HG03558 (cell line): ENCODE measurements around the gene ENOX2.
"Not testable (repeated sequence)": the region's sequence is repeated elsewhere in the genome, so short reads cannot be mapped to it uniquely, and the experiment has no call there.

ENCODE experiments used
- ATAC-seq: cut with Tn5 transposase; IDR thresholded peaks from one replicate; pipeline ENCODE4 v1.9.1; 2021; ENCODE audit warnings: moderate number of reproducible peaks; ENCODE audit not compliant: unreplicated experiment; ENCODE audit errors: extremely low read depth

Gene ENOX2

DNA sequence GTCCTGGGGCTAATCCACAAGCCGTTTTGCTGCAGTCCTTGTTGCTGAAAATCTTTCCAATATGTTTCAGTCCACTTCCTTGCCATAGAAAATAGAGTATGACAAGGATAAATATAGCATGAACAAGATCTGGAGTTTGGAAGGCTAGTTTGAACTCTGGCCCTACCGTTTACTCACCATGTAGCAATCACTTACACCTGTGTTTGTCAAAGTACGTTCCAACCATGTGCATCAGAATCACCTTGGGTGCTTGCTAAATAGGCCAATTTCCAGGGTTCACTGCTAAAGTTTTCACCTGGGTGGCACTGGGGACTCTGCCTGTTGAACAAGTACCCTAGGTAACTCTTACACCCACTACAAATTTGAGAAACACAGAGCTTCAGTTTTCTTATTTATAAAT lies 188.9 kb downstream of the ENOX2 start:
- no peak for ATAC-seq

DNA sequence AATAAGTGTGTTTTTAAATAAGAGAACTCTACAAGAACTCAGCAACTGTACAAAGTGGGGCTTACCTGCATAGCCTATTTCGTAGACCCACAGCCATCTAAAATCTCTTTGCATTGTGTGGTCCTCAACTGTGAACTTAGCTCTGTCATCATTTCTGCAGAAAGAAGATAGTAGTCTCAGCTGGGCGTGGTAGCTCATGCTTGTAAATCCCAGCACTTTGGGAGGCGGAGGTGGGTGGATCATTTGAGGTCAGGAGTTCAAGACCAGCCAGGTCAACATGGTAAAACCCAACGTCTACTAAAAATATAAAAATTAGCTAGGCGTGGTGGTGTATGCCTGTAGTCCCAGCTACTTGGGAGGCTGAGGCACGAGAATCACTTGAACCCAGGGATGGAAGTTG lies 193.8 kb downstream of the ENOX2 start:
- ATAC-seq = not testable (repeated sequence)

DNA sequence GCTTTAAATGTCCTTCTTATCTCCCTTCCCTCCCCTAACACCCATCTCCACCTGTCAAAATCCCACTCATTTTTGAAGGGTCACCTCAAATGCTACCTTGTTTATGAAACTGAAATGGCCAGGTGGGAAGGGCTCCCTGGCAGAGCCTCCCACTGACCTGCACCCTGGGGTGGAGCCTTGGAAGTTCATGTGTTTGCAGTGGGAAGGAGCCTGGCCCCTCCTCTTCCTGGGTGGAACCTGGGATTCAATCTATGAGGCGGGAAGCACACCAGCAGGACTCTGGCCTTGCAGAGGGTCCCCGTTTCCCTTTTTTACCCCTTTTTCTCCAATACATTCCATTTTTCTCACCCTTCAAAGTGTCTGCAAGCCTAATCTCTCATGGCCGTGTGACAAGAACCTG lies 197.4 kb downstream of the ENOX2 start:
- no peak for ATAC-seq

DNA sequence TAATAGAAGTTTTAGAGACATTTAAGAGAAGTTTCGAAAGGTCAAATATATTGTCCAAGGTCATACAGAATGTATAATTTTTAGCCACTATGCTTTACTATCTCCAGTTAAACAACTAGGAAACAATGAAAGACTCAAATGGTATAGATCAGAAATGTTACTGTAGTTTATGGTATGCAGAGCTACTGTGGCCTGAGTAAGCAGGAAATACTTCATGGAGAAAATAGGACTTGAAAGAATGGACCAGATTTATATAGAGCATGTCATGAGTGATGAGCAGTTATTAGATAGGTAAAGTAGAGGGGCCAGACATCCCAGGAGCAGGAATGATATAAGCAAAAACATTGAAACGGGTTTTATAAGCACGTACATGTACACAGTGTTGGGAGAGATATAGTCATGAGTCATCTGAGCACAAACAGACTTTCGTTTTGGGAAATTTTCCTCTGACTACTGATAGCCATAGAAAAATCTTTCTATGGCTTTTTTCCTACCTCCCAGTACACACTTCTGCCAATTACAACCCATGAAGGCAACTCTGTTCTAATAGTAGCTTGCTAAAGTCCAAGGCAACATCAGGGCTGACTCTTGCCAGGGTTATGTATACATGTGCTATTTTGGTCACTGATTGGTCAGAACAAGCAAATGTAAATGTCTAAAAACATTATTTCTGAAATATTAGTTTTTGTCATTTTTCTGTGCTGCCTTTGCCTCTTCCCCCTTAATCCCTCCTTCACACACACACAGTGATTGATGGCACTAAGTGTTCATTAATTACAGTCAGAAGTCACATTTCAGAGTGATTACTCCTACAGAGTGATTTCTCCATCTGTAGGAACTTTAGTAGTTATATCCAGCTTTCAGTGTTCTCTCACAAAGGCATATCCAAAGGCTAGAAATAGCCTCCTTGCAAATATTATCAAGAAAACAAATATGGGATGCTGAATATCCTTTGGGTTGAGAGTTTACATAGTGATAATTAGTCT lies 198.7 kb downstream of the ENOX2 start:
- ATAC-seq = no peak

DNA sequence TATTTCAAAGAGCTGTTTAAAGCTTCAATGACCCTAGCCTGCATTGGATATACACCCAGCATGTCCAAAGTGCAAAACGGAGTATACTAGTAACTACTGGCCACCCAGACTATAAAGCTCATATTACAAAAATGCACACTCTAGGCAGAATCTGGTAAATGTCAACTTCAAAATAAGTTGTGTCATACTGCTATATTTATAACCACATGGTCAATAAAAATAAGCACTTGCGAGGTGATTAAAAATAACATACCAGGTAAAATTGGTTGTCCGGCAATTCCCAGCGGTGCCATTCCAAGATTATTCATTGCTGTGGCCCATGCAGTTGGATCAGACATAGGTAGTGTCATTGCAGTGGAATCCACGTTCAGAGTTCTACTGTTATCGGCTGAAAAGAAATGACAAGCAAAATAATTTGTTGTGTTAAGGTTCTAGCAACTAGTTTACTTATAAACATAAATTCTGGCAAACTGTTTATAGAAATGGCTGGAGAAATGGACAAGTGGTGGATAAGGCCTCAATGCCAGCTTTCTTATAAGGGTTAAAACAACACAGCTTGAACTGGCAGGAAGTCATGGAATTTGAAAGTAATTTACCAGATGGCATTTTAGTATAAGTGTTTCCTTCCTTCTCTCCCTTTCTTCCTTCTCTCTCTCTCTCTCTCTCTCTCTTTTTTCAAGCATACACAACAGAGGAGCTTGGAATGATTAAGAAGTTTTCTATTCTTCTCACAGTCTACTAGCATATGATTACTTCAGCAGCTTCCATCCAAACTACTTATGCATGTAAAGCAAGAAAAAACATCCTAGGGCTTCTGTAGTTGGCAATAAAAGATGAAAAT lies 199.9 kb downstream of the ENOX2 start:
- ATAC-seq = no peak

DNA sequence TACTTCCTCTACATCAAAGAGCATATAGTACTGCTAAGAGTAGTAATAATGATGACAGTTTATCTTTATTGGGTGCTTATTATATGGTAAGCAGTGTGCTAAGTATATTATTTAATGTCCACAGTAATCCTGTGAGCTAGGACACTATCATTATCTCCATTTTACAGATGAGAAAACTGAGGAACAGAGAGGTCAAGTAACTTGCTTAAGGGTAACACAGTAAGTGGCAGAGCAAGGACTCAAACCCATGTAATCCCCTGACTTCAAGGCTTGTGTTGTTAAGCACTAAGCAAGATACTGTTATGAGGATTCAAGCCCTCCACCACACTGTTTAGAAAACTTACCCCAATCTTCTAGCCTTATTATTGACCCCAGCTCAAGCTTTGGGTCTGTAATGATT lies 202.4 kb downstream of the ENOX2 start:
- no peak for ATAC-seq

DNA sequence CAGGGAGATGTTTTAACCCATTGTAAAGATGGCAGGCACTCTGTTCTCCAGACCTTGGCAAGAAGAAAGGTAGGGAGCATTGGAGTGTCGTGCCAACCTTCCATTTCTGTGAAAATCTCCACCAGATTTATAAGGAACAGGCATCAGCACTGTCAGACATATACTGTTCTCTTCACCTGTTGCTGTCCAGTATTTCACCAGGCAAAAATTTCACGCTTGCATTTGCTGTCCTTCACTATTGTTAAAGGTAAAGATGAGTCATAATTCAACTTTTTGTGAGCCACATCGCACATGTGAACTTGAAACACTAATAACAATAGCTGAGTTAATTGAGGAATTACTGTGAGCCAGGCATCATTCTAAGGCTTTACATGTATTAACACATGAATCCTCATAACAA lies 203.4 kb downstream of the ENOX2 start:
- no peak for ATAC-seq

DNA sequence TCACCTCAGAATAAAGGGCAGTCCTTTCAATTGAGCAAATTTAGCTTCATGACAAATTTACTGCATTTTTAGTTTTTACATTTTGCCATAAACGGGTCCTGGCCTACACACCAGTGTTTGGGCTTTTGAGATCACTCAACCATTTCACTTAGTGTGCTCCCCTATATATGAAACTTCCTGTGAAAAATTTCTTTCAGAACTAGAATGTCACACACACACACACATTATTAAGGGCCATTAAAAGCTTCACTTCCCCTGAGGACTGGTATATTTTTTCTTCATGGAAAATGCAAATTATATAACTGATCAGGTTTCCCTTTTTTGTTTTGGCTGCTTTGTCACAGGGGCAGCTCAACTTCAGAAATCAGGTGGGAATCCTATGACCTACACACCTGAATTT lies 206.5 kb downstream of the ENOX2 start:
- ATAC-seq = no peak

DNA sequence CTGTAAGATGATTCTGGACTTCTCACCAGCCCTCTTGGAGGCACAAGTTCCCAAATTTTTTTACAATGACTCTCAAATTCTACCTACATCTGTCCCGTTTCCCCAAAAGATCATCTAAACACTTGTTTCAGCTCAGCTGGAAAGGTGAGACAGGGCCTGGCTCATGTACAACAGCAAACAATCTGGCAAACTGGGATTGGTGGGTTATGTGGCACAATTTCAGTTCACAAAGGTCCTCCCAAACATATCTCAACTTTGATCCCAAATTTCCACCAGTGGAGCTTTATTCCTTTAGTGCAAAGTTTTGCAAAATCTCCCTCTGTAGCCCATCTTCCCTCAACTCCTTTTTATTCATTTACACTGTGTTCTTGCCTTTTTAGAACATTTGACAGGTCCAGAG lies 207.1 kb downstream of the ENOX2 start:
- ATAC-seq = no peak

DNA sequence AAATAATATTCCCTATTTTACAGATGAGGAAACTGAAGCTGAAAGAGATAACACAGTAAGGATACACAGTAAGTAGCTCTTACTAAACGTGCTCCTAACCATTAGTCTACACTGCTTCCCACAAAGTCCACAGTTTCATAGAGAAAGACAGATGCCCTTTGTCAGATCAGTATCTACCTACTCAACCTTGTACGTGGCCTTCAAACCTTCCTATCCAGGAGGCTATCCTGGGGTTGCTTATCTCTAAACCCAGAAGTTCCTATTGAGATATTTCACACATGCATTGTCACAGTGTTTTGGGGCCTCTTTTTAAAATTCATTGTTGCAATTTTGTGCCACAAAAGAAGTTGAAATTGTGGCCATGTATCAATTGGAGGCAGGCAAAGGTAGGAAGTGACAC lies 208.0 kb downstream of the ENOX2 start:
- no peak for ATAC-seq

DNA sequence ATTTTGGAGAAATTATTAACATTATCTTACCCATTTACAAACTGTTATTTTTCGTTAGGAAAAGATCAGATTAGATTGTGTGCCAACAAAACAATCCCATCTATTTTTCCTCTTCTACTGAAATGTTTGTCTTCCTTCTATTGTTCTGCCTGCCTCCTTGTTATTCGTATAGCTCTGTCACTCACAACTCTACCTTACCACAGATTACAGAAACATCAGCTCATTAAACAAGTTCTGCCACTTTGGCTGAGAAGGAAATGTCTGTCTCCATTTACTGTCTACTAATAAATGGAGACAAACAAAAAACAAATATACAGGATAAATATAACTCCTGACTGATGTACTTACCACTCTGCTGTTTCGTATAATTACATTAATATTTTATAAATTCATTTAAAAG lies 211.4 kb downstream of the ENOX2 start:
- ATAC-seq = no peak

DNA sequence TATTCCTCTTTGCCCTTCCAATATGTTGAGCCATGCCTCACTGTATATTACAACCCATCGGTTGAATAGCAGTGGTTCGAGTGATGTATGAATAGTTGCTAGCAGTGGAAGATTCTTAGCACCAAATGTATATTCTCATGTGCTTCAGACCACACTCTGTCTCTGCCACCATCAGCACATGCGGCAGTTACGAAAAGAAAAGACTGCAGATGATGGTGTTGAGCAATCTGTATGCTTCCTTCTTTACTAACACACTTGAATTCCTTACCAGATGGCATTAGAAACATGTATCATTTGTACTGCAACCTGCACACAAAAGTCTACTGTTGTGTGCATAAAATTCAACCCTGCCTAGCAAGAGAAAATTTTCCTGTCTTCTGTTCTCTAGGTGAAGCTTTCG lies 214.6 kb downstream of the ENOX2 start:
- ATAC-seq = no peak

DNA sequence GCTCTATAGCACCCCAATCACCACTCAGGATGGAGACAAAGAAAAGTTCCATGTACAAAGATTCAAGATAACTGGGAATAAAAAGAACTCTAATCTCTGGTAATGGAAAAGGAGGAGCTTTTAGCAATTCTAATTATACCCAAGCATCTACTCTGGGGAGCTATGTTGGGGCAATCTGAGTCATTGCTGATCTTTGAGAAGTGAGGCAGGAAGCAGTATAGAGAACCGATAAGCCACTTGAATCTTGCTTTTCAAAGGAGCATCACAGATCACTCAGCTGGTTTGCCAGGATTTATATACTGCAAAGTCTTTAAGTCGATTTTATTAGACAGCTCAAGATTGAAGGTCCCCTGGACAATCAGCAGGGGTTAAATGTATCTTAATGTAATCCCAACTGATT lies 220.0 kb downstream of the ENOX2 start:
- no peak for ATAC-seq

DNA sequence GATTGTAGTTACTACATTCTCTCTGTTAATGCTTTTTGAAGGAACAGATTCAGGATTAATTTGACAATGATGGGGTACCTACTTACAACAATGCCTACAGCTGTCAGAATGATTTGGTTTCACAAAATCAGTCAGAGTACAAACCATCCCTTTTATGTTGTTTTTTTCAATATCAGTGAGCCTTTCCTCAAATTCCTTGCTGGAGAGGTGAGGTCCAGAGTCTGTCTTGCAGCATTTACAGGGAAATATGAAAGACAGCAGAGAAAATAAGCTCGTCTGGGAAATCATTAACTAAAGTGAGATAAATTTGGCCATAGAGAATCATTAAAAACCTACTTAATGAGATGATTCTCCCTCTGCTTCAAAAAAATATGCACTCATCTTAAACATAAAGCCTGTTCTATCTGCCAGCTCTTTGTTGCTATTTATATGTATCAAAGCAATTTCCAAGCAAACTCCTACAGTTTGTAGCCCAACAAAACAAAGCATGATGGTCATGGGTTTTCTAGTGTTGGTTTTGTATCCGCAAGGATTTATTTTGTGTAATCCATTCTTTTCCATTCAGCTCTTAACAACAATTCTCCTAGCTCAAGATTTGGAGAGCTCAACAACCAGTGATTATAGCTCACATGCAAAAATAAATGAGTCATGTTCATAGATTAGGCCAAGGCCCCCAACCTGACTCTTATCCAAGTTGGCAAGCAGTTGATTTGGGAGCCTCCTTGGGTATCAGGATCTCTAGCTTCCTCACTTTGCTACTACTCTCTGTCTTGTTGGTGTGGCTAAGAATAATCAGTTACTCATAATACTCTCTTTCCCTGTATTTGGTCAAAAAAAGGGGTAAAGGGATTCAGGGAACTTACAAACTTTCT lies 222.6 kb downstream of the ENOX2 start:
- ATAC-seq = no peak

DNA sequence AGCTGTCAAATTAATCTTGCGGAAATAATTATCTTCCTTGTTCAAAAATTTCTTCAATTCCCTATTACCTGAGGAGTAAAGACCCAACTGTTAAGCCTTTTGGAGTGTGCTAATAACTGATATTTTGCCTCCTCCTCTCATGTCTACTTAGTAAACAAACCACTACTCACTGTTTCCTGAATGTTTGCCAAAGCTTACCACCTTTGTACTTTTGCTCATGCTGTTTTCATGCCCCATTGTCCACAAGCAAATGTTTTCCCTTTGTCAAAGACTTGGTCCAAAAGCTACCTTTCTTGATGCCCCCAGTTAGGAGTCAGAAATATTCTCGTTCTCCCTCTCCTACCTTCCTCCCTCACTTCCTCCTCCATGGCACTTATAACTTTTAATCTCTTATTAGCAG lies 226.1 kb downstream of the ENOX2 start:
- no peak for ATAC-seq

DNA sequence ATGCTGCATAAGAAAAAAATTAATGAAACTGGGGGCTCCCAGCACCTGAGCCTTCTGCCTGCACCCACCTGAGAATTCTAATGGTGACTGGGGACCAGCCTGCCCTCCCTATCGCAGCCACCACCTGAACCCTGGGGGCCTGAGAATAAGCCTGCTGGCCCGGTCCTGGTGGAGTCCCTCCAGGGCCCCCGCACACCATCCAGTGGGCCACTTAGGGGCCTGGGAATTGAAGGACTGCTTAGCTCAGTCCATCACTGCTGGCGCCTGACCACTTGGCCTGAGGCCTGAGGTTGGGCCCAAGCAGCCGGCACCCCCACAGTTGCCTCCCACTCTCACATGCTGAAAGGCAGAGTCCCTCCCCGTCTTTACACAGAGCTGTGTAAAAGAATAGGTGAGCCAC lies 230.8 kb downstream of the ENOX2 start:
- no peak for ATAC-seq

DNA sequence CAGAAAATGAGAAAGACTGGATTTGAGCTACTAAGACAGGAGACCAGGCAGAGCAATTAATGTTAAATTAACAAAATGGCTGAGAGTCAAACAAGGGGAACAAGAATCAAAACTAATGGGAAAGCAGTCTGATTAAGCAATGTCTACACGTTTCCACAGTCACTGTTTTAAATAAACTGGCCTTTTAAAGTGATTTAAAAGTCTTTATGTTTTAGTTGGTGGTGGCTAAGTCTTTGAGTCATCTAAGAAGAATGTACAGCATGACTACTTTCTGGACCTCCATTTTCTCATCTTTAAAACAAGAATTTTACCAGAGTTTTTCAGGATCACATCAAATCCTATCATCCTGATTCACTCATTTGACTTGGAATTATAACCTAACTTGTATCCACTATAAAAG lies 233.8 kb downstream of the ENOX2 start:
- ATAC-seq = no peak

DNA sequence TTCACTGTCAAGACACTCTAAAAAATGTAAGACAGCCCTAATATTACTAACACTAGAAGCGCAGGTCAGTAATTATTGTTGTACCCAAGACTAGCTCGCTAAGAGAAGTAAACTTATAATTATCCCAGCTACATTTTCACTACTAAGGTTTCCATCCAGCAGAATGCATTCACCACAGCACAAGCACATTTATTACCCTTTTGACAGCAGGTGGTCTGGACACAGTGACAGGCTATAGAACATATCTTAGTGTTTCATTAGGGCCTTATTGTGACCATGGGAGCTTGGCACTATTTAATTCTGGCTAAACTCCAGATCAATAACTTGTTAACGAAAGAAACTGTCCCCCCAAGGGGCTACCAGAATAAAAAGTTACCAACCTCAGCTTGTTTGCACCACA lies 237.7 kb downstream of the ENOX2 start:
- no peak for ATAC-seq

DNA sequence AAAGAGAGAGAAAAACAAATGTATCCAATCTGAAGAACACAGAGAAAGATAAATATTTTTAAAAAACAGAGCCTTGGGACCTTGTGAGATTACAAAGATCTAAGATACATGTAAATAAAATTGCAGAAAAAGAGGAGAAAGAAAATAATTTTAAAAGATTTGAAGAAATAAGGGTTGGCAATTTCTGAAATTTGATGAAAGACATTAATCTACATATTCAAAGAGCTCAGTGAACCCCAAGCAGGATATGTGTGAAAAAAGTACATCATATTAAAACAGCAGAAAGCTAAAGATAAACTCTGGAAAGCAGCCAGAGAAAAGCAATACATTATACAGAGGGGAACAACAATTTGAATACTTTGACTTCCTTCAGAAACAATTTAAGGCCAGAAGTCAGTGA lies 244.7 kb downstream of the ENOX2 start:
- no peak for ATAC-seq

DNA sequence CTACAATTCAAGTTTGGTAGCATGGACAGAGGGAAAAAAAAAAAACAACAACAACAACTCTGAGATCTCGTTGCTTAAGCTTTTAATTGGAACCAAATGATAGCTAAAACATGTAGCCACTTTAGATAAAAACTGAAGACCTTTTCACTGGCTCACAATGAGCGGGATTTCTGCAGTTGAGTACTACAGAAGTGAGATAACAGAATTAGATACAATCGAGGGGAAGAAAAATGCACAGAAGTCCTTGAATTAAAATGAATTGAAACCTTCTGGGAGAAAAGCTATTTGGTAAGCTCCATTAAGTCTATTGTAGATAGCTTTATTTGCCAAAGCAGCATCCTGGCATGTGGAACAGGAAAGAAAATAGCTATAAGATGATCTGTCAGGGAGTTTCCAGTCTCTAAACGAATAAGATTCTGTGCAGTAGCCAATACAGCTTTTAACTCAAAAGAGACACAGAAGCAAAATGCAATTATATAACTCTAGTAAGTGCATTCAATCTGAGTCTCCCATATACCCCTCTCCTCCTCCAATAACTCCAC lies 248.5 kb downstream of the ENOX2 start:
- ATAC-seq = no peak
